Ovary (tissue), 10 donors: ENCODE measurements around the gene WASHC2A. TPM values are rescaled to one million over a fixed set of nuclear protein-coding genes. Genes with fewer than 3 reads are reported as not detected.
A peak's percentile ranks its signal among the peaks of the same experiment; 100 is the strongest.
"Not testable (repeated sequence)": the region's sequence is repeated elsewhere in the genome, so short reads cannot be mapped to it uniquely, and the experiment has no call there.

ENCODE experiments used
- DNase-seq, 5 donors: peaks; one replicate each; pipeline ENCODE4 v3.0.0-alpha.2; 2019 to 2020
- H3K27ac ChIP-seq, 2 donors: fragments of 200-600 bp; one replicate each; pipeline versions ENCODE4 v1.5.1 to v1.8.0; 2019 to 2022
- H3K27me3 ChIP-seq: fragments of 200-600 bp; one replicate; pipeline ENCODE4 v1.8.0; 2022
- H3K36me3 ChIP-seq: fragments of 200-600 bp; sonication (generic); one replicate; pipeline ENCODE4 v1.5.1; 2019
- H3K4me1 ChIP-seq: one replicate; pipeline ENCODE4 v1.8.1; 2013; ENCODE audit warnings: mild to moderate bottlenecking, moderate library complexity; ENCODE audit not compliant: insufficient read depth
- H3K4me3 ChIP-seq: fragments of 200-600 bp; sonication (generic); one replicate; pipeline ENCODE4 v1.5.1; 2017
- H3K9me3 ChIP-seq, 2 donors: fragments of 200-600 bp in 1 of 2; sonication (generic) in 1 of 2; one replicate each; pipeline versions ENCODE4 v1.5.1 to v1.8.1; 2013 to 2019; ENCODE audit warnings: mild to moderate bottlenecking in 1 of 2, moderate library complexity in 1 of 2
- EP300 ChIP-seq: sonication (generic); formaldehyde crosslinking; IDR thresholded peaks from one replicate; pipeline ENCODE4 v1.6.1; 2017; ENCODE audit warnings: antibody characterized with exemption
- POLR2A ChIP-seq: fragments of 450-650 bp; IDR thresholded peaks from one replicate; pipeline ENCODE4 v1.6.1; 2017; ENCODE audit warnings: antibody characterized with exemption, mild to moderate bottlenecking, moderate library complexity
- WGBS, 3 donors: extraction: QIAGEN DNeasy Blood & Tissue Kit in 1 of 3; methylation state at CpG; one replicate each; pipeline versions ENCODE4 v1.1.5 to v1.1.7; 2013 to 2017; 5-methylcytosine and 5-hydroxymethylcytosine counted together
- intact Hi-C, 4 donors: fragments of 100-400 bp; cut with DNase I; formaldehyde crosslinking; loops; one replicate each; pipeline versions ENCODE4 v1.11.0 to v1.15.1; 2022 to 2023
- long read RNA-seq, 3 donors: library from polyadenylated mRNA in 2 of 3; unstranded in 2 of 3; transcript quantifications; one replicate each; pipeline ENCODE4 v2.0.0 and lab custom pipeline, GENCODE V29; 2021 to 2026
- polyA plus RNA-seq, 2 donors: library from polyadenylated mRNA; stranded (reverse); fragments of 200-250 nt in 1 of 2; fragments of 350-450 nt in 1 of 2; fragmentation: Illumina TruSeq in 1 of 2; extraction: RNeasy Lipid Tissue Mini Kit (QIAGEN cat#74804) in 1 of 2; gene quantifications; one replicate each; pipeline ENCODE4 v1.2.3, GENCODE V29; 2013 to 2014
- total RNA-seq, 7 donors: library from RNA; depleted of rRNA in 2 of 7; stranded (reverse); fragments of >200 nt in 2 of 7; fragmentation: NEBNext Ultra II Directional in 3 of 7; extraction: Animal tissue kit (Norgen Biotek cat#: 25700) in 3 of 7; gene quantifications; one replicate each; pipeline versions ENCODE4 v1.1.0 to v1.2.4, GENCODE V29; 2016 to 2023
- TF ChIP-seq, protein P1 (sequence below), 3 donors: fragments of 450-650 bp in 2 of 3; fragments of 200-600 bp in 1 of 3; IDR thresholded peaks; one replicate each; pipeline versions ENCODE4 v1.5.1 to v1.8.0; 2016 to 2022; ENCODE audit warnings: antibody characterized with exemption in 3 of 3, mild to moderate bottlenecking in 1 of 3
- donor health status: DM: no; HTN: no; CAD: no; lungs with moderate emphysema.
- donor health status: DM: no; HTN: no; CAD: no.
- donor health status: Bipolar disorder and iron deficiency.
- donor health status: DM: yes; HTN: yes; CAD: no.
- donor health status: DM: no; HTN: no; CAD: no.
- donor health status: DM: yes; HTN: yes; CAD: no.

The WASHC2A gene, protein sequence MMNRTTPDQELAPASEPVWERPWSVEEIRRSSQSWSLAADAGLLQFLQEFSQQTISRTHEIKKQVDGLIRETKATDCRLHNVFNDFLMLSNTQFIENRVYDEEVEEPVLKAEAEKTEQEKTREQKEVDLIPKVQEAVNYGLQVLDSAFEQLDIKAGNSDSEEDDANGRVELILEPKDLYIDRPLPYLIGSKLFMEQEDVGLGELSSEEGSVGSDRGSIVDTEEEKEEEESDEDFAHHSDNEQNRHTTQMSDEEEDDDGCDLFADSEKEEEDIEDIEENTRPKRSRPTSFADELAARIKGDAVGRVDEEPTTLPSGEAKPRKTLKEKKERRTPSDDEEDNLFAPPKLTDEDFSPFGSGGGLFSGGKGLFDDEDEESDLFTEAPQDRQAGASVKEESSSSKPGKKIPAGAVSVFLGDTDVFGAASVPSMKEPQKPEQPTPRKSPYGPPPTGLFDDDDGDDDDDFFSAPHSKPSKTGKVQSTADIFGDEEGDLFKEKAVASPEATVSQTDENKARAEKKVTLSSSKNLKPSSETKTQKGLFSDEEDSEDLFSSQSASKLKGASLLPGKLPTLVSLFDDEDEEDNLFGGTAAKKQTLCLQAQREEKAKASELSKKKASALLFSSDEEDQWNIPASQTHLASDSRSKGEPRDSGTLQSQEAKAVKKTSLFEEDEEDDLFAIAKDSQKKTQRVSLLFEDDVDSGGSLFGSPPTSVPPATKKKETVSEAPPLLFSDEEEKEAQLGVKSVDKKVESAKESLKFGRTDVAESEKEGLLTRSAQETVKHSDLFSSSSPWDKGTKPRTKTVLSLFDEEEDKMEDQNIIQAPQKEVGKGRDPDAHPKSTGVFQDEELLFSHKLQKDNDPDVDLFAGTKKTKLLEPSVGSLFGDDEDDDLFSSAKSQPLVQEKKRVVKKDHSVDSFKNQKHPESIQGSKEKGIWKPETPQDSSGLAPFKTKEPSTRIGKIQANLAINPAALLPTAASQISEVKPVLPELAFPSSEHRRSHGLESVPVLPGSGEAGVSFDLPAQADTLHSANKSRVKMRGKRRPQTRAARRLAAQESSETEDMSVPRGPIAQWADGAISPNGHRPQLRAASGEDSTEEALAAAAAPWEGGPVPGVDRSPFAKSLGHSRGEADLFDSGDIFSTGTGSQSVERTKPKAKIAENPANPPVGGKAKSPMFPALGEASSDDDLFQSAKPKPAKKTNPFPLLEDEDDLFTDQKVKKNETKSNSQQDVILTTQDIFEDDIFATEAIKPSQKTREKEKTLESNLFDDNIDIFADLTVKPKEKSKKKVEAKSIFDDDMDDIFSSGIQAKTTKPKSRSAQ (N-terminal part only)
- total RNA-seq (10 to 100 TPM; 23.6 to 46.3 (median 37.0) TPM), polyA plus RNA-seq (10 to 100 TPM; 23.2 to 56.1 TPM)
- long read RNA-seq, donor 1, full-length matches to known transcripts, result 1 of 111 reads
- long read RNA-seq, donor 1, partial matches to known transcripts, result 83 of 111 reads
- long read RNA-seq, donor 1, other reads (novel, unspliced or antisense), result 27 of 111 reads
- long read RNA-seq, donor 2, full-length matches to known transcripts, result 3 of 3 reads
- long read RNA-seq, donor 2, partial matches to known transcripts, result 0 of 3 reads
- long read RNA-seq, donor 2, other reads (novel, unspliced or antisense), result 0 of 3 reads
- long read RNA-seq, donor 3, full-length matches to known transcripts, result 70 of 144 reads
- long read RNA-seq, donor 3, partial matches to known transcripts, result 25 of 144 reads
- long read RNA-seq, donor 3, other reads (novel, unspliced or antisense), result 49 of 144 reads

DNA sequence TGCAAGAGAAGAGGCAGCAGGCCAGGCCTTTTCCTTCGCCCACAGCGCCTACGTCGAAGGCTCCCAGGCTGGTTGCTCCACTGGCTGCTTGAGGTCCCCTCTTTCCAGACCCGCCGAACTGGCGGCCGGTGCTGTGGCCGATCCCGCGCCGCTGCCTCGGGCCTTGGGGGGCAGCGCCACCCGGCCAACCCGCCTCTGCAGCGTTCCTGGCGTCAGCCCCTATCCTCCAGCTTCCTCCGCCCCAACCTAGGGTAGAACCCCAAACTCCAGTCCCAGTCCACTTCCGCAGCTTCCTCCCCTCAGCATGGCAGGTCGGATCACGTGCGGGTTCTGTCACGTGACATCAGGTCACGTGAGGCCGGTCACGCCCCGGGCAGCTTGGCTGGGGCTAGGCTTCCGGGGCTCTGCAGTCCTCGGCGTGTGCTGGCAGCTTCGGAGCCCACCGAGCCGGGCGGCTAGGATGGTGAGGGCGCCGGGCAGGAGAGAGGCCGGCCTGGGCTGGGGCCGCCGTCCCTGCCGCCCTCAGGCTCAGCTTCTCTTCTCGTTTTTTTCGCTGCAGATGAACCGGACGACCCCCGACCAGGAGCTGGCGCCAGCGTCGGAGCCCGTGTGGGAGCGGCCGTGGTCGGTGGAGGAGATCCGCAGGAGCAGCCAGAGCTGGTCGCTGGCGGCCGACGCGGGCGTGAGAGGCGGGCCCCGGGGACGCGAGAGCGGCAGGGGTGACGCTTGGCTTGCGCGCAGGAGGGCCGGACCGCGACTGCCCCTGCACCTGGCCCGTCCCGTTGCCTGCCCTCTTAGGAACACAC, at the start of gene WASHC2A:
Gene WASHC2A (plus strand): TSS at position 409 of the 806 bp plus-strand sequence. CDS start 52 bp downstream, at position 461.
- Histone ChIP-seq H3K4me3 (peak within 1 kb of the TSS; percentile 82), H3K27ac (peak within 1 kb of the TSS in 1 of 2 donors; percentile 56)
- 0% methylated on average over 41 to 56 of the region's 73 CpGs for WGBS, 3 donors
- DNase-seq, result peak; percentile 92 to 98 (median 96)
- H3K9me3 ChIP-seq, H3K36me3 ChIP-seq, H3K27me3 ChIP-seq, intact Hi-C loops, H3K4me1 ChIP-seq: not testable (repeated sequence)

DNA sequence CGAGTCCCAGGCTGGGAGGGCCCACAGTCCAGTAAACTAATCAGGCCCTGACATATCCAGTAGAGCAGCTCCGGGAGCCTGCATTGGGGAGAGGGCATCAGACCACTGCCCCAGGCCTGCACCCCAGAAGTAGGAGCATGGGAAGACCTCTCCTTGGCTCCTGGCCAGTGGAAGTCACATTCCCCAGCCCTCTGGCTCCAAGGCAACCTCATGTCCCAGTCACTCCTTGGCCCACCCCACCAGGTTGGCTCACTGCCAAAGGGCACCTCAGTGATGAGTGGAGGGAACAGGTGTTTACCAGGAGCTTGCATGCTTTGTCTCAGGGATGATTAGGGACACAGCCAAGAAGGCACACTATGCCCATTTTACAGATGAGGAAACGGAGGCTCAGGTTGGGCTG, 48.5 kb upstream of the WASHC2A start:
- H3K9me3 ChIP-seq, H3K4me1 ChIP-seq, H3K4me3 ChIP-seq, H3K27me3 ChIP-seq, H3K36me3 ChIP-seq, intact Hi-C loops, DNase-seq, H3K27ac ChIP-seq: not testable (repeated sequence)
- WGBS, 3 donors, result 83 to 91% (median 83%) methylated on average over 3 of the region's 3 CpGs

DNA sequence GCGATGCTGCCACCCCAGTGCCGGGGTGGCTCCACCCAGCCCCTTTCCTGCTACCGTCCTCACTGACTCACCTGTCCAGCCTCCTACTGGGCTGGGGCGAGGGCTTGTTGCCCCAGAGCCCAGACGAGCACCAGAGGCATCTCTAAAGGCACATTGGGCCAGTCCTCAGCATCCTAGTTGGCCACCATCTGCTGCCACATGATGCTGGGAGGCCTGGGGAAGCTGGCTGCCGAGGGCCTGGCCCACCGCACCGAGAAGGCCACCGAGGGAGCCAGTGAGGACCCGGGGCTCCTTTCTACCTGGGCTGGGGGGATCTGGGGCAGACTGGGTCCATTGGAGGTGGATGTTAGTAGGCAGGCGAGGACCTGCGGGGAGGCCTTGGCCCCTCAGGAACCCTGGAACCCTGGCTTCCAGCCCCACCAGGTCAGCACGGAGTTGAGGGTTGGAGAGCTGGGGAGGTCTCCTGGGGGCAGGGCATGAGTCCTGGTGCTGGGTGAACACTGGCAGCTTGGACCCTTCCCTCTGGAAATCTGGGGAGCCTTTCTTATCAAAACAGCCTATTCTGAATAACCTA, 47.2 kb upstream of the WASHC2A start:
- 79 to 88% (median 79%) methylated on average over 12 to 13 of the region's 13 CpGs for WGBS, 3 donors
- H3K4me1 ChIP-seq, H3K36me3 ChIP-seq, DNase-seq, H3K27ac ChIP-seq, H3K4me3 ChIP-seq, H3K27me3 ChIP-seq, H3K9me3 ChIP-seq: not testable (repeated sequence)
- intact Hi-C loops, result loop anchor here in 1 of 4 donors (10.0 kb wide), 1 partner anchor 134 kb away; no protein-coding TSS in a partner anchor

DNA sequence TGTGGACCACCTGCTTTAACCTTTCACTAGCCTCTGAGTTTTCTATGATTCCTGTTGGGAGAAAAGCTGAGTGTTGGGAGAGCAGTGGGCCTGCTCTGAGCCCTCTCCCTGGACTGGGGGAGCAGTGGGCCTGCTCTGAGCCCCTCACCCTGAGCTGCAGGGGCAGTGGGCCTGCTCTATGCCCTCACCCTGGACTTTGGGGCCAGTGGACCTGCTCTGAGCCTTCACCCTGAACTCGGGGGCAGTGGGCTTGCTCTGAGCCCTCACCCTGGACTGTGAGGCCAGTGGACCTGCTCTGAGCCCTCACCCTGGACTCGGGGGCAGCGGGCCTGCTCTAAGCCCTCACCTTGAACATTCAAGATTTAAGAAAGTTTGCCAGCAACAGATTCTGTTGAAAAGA, 46.1 kb upstream of the WASHC2A start:
- Histone ChIP-seq H3K9me3 (no peaks in the 10 kb centered on the region), H3K27ac (no peak overlapping the region), H3K27me3 (no peaks in the 10 kb centered on the region), H3K36me3 (no peaks in the 10 kb centered on the region), H3K4me3 (no peak overlapping the region), H3K4me1 (no peaks in the 10 kb centered on the region)
- intact Hi-C loops, result loop anchor here in 1 of 4 donors (10.0 kb wide), 1 partner anchor 133 kb away; no protein-coding TSS in a partner anchor
- 60 to 82% (median 76%) methylated on average over 3 of the region's 3 CpGs for WGBS, 3 donors
- TF ChIP-seq EP300, result no peak
- no peak for TF ChIP-seq POLR2A
- TF ChIP-seq, protein P1, sequence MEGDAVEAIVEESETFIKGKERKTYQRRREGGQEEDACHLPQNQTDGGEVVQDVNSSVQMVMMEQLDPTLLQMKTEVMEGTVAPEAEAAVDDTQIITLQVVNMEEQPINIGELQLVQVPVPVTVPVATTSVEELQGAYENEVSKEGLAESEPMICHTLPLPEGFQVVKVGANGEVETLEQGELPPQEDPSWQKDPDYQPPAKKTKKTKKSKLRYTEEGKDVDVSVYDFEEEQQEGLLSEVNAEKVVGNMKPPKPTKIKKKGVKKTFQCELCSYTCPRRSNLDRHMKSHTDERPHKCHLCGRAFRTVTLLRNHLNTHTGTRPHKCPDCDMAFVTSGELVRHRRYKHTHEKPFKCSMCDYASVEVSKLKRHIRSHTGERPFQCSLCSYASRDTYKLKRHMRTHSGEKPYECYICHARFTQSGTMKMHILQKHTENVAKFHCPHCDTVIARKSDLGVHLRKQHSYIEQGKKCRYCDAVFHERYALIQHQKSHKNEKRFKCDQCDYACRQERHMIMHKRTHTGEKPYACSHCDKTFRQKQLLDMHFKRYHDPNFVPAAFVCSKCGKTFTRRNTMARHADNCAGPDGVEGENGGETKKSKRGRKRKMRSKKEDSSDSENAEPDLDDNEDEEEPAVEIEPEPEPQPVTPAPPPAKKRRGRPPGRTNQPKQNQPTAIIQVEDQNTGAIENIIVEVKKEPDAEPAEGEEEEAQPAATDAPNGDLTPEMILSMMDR (IDR thresholded peaks at IDR 0.05), result no peak
- no peak for DNase-seq

DNA sequence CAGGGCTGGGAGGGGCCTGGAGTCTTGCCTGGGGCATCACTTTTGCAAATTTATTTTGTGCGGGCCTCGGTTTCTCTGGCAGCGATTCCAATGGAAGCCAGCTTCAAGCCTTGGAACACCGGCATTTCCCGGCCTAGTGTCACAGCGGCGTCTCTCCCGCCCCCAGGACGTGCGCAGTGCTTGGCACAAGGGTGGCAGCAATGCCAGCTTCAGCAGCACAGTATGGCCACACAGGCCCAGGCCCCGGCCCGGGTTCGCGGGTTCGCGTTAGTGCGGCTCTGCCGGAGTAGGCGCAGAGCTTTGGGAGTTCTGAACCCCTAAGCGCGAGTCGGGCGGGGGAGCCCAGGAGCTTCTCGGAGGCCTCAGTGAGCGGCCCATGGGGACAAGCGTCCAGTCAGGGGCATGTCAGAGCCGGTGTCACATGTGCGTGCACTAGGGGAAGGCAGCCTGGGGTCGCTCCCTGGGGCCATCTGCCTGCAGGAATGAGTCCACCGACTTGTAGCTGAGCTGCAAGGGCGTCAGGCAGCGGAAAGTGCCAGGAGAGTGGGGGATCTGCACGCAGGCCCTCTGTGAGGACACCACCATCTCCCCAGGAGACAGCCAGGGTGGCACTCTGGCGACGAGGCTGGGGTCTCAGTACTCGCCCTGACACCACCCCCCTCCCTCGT, 42.9 kb upstream of the WASHC2A start:
- intact Hi-C loops, result loop anchor here in 1 of 4 donors (10.0 kb wide), 1 partner anchor 130 kb away; no protein-coding TSS in a partner anchor
- not testable (repeated sequence) for H3K4me1 ChIP-seq, H3K27ac ChIP-seq, H3K4me3 ChIP-seq, H3K27me3 ChIP-seq, H3K9me3 ChIP-seq, H3K36me3 ChIP-seq, DNase-seq
- 18 to 41% (median 19%) methylated on average over 23 to 30 of the region's 37 CpGs for WGBS, 3 donors
